HepG2 (cell line): ENCODE data around the gene MAPK14.

Source experiments
- ARNT ChIP-seq: fragments of 450-650 bp; IDR thresholded peaks from 2 replicates; pipeline ENCODE4 v1.6.1; 2017
- NCOA2 ChIP-seq: sonication (generic); formaldehyde crosslinking; IDR thresholded peaks from 2 replicates; pipeline ENCODE4 v1.8.0; 2022; ENCODE audit warnings: inconsistent platforms
- NFRKB ChIP-seq: fragments of 450-650 bp; IDR thresholded peaks from 2 replicates; pipeline ENCODE4 v1.6.1; 2017
- POLR2A ChIP-seq, 2 experiments: IDR thresholded peaks; 2 replicates each; pipeline ENCODE4 v1.6.1; 2011; ENCODE audit warnings: low read depth in 2 of 2, low read length in 2 of 2, mild to moderate bottlenecking in 1 of 2, moderate library complexity in 1 of 2; ENCODE audit not compliant: insufficient read depth in 1 of 2
- SUZ12 ChIP-seq: fragments of 150-350 bp; IDR thresholded peaks from 2 replicates; pipeline ENCODE4 v1.6.1; 2014; ENCODE audit warnings: low read depth, low read length
- THAP11 ChIP-seq: IDR thresholded peaks from 2 replicates; pipeline ENCODE4 v1.6.1; 2016; ENCODE audit warnings: missing biosample characterization, missing genetic modification reagents
- ZMYM4 ChIP-seq: sonication (generic); formaldehyde crosslinking; IDR thresholded peaks from 2 replicates; pipeline ENCODE4 v1.8.1; 2023; ENCODE audit warnings: mild to moderate bottlenecking, missing genetic modification reagents
- ZNF124 ChIP-seq: sonication (generic); formaldehyde crosslinking; IDR thresholded peaks from 2 replicates; pipeline ENCODE4 v1.4.0; 2020; ENCODE audit warnings: missing genetic modification reagents
- ZNF253 ChIP-seq: sonication (generic); formaldehyde crosslinking; IDR thresholded peaks from 2 replicates; pipeline ENCODE4 v1.8.0; 2022; ENCODE audit warnings: mild to moderate bottlenecking, missing genetic modification reagents, borderline replicate concordance
- TF ChIP-seq, protein P1 (sequence below): sonication (generic); formaldehyde crosslinking; IDR thresholded peaks from 2 replicates; pipeline ENCODE4 v1.4.0; 2020; ENCODE audit warnings: missing genetic modification reagents
- TF ChIP-seq, protein P2 (sequence below): sonication (generic); formaldehyde crosslinking; IDR thresholded peaks from 2 replicates; pipeline ENCODE4 v1.4.0; 2020; ENCODE audit warnings: mild to moderate bottlenecking, missing genetic modification reagents
- TF ChIP-seq, protein P3 (sequence below): sonication (generic); formaldehyde crosslinking; IDR thresholded peaks from 2 replicates; pipeline ENCODE4 v1.5.0; 2020; ENCODE audit warnings: mild to moderate bottlenecking, missing genetic modification reagents
- TF ChIP-seq, protein P4 (sequence below): sonication (generic); formaldehyde crosslinking; IDR thresholded peaks from 2 replicates; pipeline ENCODE4 v1.8.0; 2022; ENCODE audit warnings: missing genetic modification reagents, mild to moderate bottlenecking, inconsistent platforms, borderline replicate concordance
- TF ChIP-seq, protein P5 (sequence below): sonication (generic); formaldehyde crosslinking; IDR thresholded peaks from 2 replicates; pipeline ENCODE4 v1.4.0; 2020; ENCODE audit warnings: missing genetic modification reagents

DNA sequence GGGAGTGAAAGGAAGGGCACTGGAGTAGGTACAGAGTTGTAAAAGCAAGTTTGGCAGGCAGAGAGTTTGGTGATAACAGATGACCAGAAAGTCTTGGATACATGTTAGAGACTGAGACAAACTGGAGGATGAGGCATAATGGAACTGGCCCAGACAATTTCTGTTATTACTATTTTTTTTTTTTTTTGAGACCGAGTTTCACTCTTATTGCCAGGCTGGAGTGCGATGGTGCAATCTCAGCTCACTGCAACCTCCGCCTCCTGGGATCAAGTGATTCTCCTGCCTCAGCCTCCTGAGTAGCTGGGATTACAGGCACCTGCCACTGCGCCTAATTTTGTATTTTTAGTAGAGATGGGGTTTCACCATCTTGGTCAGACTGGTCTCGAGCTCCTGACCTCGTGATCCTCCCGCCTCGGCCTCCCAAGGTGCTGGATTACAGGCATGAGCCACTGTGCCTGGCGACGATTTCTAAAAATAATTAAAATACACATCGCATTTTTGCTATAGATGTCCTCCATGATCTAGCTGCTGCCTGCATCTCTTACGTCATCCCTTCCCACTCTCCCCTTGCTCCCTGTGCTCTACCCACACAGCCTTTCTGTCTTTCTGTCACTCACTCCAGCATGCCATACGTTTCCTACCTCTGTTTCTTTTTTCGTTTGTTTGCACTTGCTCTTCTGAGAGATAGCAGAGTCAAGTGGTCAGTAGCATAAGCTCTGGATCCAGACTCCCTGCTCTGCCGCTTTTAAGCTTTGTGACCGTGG lies 23.5 kb downstream of the MAPK14 start:
- no peak for TF ChIP-seq ZNF253
- no peak for TF ChIP-seq NFRKB
- TF ChIP-seq, protein P1, sequence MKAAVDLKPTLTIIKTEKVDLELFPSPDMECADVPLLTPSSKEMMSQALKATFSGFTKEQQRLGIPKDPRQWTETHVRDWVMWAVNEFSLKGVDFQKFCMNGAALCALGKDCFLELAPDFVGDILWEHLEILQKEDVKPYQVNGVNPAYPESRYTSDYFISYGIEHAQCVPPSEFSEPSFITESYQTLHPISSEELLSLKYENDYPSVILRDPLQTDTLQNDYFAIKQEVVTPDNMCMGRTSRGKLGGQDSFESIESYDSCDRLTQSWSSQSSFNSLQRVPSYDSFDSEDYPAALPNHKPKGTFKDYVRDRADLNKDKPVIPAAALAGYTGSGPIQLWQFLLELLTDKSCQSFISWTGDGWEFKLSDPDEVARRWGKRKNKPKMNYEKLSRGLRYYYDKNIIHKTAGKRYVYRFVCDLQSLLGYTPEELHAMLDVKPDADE (CRISPR knock-in tag) = no peak
- no peak for TF ChIP-seq POLR2A (IDR thresholded peaks at IDR 0.05; ENCODE audit: insufficient read depth in 1 of 2, low read depth in 2 of 2, low read length in 2 of 2)
- no peak for TF ChIP-seq ZMYM4
- no peak for TF ChIP-seq NCOA2 (CRISPR knock-in tag)
- TF ChIP-seq, protein P2, sequence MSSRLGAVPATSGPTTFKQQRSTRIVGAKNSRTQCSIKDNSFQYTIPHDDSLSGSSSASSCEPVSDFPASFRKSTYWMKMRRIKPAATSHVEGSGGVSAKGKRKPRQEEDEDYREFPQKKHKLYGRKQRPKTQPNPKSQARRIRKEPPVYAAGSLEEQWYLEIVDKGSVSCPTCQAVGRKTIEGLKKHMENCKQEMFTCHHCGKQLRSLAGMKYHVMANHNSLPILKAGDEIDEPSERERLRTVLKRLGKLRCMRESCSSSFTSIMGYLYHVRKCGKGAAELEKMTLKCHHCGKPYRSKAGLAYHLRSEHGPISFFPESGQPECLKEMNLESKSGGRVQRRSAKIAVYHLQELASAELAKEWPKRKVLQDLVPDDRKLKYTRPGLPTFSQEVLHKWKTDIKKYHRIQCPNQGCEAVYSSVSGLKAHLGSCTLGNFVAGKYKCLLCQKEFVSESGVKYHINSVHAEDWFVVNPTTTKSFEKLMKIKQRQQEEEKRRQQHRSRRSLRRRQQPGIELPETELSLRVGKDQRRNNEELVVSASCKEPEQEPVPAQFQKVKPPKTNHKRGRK (CRISPR knock-in tag) = no peak
- TF ChIP-seq THAP11 = no peak
- TF ChIP-seq, protein P3, sequence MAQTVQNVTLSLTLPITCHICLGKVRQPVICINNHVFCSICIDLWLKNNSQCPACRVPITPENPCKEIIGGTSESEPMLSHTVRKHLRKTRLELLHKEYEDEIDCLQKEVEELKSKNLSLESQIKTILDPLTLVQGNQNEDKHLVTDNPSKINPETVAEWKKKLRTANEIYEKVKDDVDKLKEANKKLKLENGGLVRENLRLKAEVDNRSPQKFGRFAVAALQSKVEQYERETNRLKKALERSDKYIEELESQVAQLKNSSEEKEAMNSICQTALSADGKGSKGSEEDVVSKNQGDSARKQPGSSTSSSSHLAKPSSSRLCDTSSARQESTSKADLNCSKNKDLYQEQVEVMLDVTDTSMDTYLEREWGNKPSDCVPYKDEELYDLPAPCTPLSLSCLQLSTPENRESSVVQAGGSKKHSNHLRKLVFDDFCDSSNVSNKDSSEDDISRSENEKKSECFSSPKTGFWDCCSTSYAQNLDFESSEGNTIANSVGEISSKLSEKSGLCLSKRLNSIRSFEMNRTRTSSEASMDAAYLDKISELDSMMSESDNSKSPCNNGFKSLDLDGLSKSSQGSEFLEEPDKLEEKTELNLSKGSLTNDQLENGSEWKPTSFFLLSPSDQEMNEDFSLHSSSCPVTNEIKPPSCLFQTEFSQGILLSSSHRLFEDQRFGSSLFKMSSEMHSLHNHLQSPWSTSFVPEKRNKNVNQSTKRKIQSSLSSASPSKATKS (CRISPR knock-in tag) = no peak
- no peak for TF ChIP-seq ZNF124 (CRISPR knock-in tag)
- TF ChIP-seq, protein P4, sequence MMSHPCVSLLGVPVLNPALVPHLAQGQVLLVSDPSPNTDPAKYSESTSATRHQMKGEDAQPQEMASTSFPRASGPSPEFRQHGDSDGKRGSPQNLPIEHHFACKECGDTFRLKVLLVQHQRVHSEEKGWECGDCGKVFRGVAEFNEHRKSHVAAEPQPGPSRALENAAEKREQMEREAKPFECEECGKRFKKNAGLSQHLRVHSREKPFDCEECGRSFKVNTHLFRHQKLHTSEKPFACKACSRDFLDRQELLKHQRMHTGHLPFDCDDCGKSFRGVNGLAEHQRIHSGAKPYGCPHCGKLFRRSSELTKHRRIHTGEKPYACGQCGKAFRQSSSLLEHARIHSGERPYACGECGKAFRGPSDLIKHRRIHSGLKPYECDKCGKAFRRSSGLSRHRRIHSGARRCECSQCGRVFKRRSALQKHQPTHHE (CRISPR knock-in tag) = no peak
- TF ChIP-seq, protein P5, sequence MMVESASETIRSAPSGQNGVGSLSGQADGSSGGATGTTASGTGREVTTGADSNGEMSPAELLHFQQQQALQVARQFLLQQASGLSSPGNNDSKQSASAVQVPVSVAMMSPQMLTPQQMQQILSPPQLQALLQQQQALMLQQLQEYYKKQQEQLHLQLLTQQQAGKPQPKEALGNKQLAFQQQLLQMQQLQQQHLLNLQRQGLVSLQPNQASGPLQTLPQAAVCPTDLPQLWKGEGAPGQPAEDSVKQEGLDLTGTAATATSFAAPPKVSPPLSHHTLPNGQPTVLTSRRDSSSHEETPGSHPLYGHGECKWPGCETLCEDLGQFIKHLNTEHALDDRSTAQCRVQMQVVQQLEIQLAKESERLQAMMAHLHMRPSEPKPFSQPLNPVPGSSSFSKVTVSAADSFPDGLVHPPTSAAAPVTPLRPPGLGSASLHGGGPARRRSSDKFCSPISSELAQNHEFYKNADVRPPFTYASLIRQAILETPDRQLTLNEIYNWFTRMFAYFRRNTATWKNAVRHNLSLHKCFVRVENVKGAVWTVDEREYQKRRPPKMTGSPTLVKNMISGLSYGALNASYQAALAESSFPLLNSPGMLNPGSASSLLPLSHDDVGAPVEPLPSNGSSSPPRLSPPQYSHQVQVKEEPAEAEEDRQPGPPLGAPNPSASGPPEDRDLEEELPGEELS (CRISPR knock-in tag) = no peak
- no peak for TF ChIP-seq ARNT
- no peak for TF ChIP-seq SUZ12
